Mesendoderm (in vitro differentiated cells): ENCODE measurements around the gene CHMP1B.

Experiments used
- DNase-seq: peaks from one replicate; pipeline ENCODE4 v3.0.0; 2013
- H2AK5ac ChIP-seq: 2 replicates; pipeline ENCODE4 v1.6.1; 2013; ENCODE audit warnings: low read length, inconsistent platforms
- H2BK120ac ChIP-seq: 2 replicates; pipeline ENCODE4 v1.6.1; 2013; ENCODE audit warnings: low read depth, mild to moderate bottlenecking, low read length, moderate library complexity, mixed read lengths
- H2BK15ac ChIP-seq: replicated peaks from 2 replicates; pipeline ENCODE4 v1.6.1; 2013; ENCODE audit warnings: low read depth, mild to moderate bottlenecking, moderate library complexity
- H2BK5ac ChIP-seq: 2 replicates; pipeline ENCODE4 v1.6.1; 2013; ENCODE audit warnings: low read length, inconsistent platforms
- H3K18ac ChIP-seq: 2 replicates; pipeline ENCODE4 v1.6.1; 2013; ENCODE audit warnings: mild to moderate bottlenecking, low read length, mixed read lengths
- H3K23ac ChIP-seq: one replicate; pipeline ENCODE4 v1.6.1; 2013; ENCODE audit warnings: low read length
- H3K27ac ChIP-seq: 2 replicates; pipeline ENCODE4 v1.5.1; 2013; ENCODE audit warnings: low read depth, mild to moderate bottlenecking, inconsistent platforms, low read length, moderate library complexity
- H3K27me3 ChIP-seq: 2 replicates; pipeline ENCODE4 v1.6.1; 2013; ENCODE audit warnings: low read length, control low read depth, mild to moderate bottlenecking, inconsistent platforms; ENCODE audit not compliant: insufficient read depth, poor library complexity
- H3K36me3 ChIP-seq: 2 replicates; pipeline ENCODE4 v1.6.1; 2013; ENCODE audit warnings: low read length, inconsistent platforms; ENCODE audit not compliant: control insufficient read depth, insufficient read depth
- H3K4ac ChIP-seq: one replicate; pipeline ENCODE4 v1.6.1; 2013; ENCODE audit warnings: low read depth, mild to moderate bottlenecking, low read length, moderate library complexity
- H3K4me1 ChIP-seq: 2 replicates; pipeline ENCODE4 v1.6.1; 2013; ENCODE audit warnings: low read depth, low read length, inconsistent platforms; ENCODE audit not compliant: control insufficient read depth
- H3K4me2 ChIP-seq: 2 replicates; pipeline ENCODE4 v1.6.1; 2013; ENCODE audit warnings: low read length
- H3K4me3 ChIP-seq: 2 replicates; pipeline ENCODE4 v1.5.1; 2013; ENCODE audit warnings: mild to moderate bottlenecking, low read length
- H3K56ac ChIP-seq: one replicate; pipeline ENCODE4 v1.6.1; 2013; ENCODE audit warnings: low read length
- H3K79me1 ChIP-seq: 2 replicates; pipeline ENCODE4 v1.6.1; 2013; ENCODE audit warnings: low read length, inconsistent platforms
- H3K79me2 ChIP-seq: 2 replicates; pipeline ENCODE4 v1.6.1; 2013; ENCODE audit warnings: mild to moderate bottlenecking, low read length; ENCODE audit not compliant: control insufficient read depth, insufficient read depth
- H3K9ac ChIP-seq: 2 replicates; pipeline ENCODE4 v1.6.1; 2013; ENCODE audit warnings: low read length, inconsistent platforms
- H4K5ac ChIP-seq: one replicate; pipeline ENCODE4 v1.6.1; 2013; ENCODE audit warnings: low read length
- H4K8ac ChIP-seq: one replicate; pipeline ENCODE4 v1.6.1; 2013; ENCODE audit warnings: low read depth, mild to moderate bottlenecking, control low read depth, low read length, moderate library complexity
- WGBS: extraction: QIAGEN DNeasy Blood & Tissue Kit; methylation state at CpG from one replicate; pipeline ENCODE4 v1.1.7; 2013; ENCODE audit warnings: low lambda C conversion rate, missing lambda C conversion rate; ENCODE audit not compliant: insufficient coverage; ENCODE audit errors: extremely low coverage; 5-methylcytosine and 5-hydroxymethylcytosine counted together

CHMP1B gene

GRCh38 chr18:11871501-11871900 is 20.3 kb downstream of the CHMP1B start:
- no peak for DNase-seq
- no peaks in the 10 kb centered on the region for H3K79me1 ChIP-seq
- H3K4ac ChIP-seq, result no peak overlapping the region
- H3K27ac ChIP-seq, result no peak overlapping the region
- H3K9ac ChIP-seq, result no peak overlapping the region
- no peak overlapping the region for H2BK15ac ChIP-seq
- no peak overlapping the region for H2AK5ac ChIP-seq
- H3K56ac ChIP-seq, result no peak overlapping the region
- peaks cover 3% of the 10 kb centered on the region for H3K36me3 ChIP-seq
- H3K4me3 ChIP-seq, result no peak overlapping the region
- no peak overlapping the region for H3K4me2 ChIP-seq
- H2BK5ac ChIP-seq, result no peak overlapping the region
- H4K5ac ChIP-seq, result no peak overlapping the region
- WGBS, result no CpG with 5 or more reads among the region's 5 CpGs
- no peak overlapping the region for H3K23ac ChIP-seq
- H3K4me1 ChIP-seq, result no peaks in the 10 kb centered on the region
- no peaks in the 10 kb centered on the region for H3K79me2 ChIP-seq
- H2BK120ac ChIP-seq, result no peak overlapping the region
- no peak overlapping the region for H3K18ac ChIP-seq
- no peaks in the 10 kb centered on the region for H3K27me3 ChIP-seq
- H4K8ac ChIP-seq, result no peak overlapping the region

- peak; percentile 56 for DNase-seq
- Histone ChIP-seq H3K79me1 (no peaks in the 10 kb centered on the region), H3K23ac (no peak overlapping the region), H2BK120ac (no peak overlapping the region), H3K56ac (no peak overlapping the region), H3K36me3 (peaks cover 5% of the 10 kb centered on the region), H2BK5ac (no peak overlapping the region), H3K4me2 (no peak overlapping the region), H3K79me2 (no peaks in the 10 kb centered on the region), H3K4me1 (no peaks in the 10 kb centered on the region), H4K8ac (no peak overlapping the region), H2BK15ac (no peak overlapping the region), H3K4ac (no peak overlapping the region), H4K5ac (no peak overlapping the region), H3K27ac (no peak overlapping the region), H3K9ac (no peak overlapping the region), H2AK5ac (no peak overlapping the region), H3K27me3 (no peaks in the 10 kb centered on the region), H3K18ac (no peak overlapping the region), H3K4me3 (no peak overlapping the region)
- no CpG with 5 or more reads among the region's 13 CpGs for WGBS
Measured at GRCh38 chr18:11872479-11873136, 21.4 kb downstream of the CHMP1B start.

GRCh38 chr18:11873670-11874340 is 22.6 kb downstream of the CHMP1B start:
- Histone ChIP-seq H3K27ac (no peak overlapping the region), H2BK15ac (no peak overlapping the region), H3K23ac (no peak overlapping the region), H2AK5ac (no peak overlapping the region), H3K79me1 (no peaks in the 10 kb centered on the region), H2BK120ac (no peak overlapping the region), H3K4ac (no peak overlapping the region), H2BK5ac (no peak overlapping the region), H3K4me2 (no peak overlapping the region), H4K8ac (no peak overlapping the region), H3K4me3 (no peak overlapping the region), H3K4me1 (no peaks in the 10 kb centered on the region), H3K56ac (no peak overlapping the region), H3K27me3 (no peaks in the 10 kb centered on the region), H3K79me2 (no peaks in the 10 kb centered on the region), H3K36me3 (peaks cover 2% of the 10 kb centered on the region), H3K18ac (no peak overlapping the region), H3K9ac (no peak overlapping the region), H4K5ac (no peak overlapping the region)
- WGBS, result no CpG with 5 or more reads among the region's 15 CpGs
- no peak for DNase-seq

DNA sequence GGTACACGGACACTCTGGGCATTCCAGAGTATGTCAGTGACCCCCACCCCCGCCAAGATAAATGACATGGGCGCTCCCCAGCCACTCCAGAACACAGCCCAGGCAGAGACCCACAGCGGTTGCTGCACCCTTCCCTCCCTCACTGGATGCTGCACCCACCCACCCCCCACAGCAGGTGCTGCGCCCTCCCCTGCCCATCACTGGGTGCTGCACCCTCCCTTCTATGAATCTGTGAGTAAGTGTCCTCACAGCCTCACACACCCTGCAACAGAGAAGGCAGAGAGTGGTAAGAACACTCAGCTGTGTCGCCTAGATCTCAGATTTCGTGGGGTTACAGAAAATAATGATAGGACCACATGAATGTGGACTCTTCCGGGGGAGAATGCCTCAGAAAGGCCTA is 23.5 kb downstream of the CHMP1B start:
- H3K18ac ChIP-seq, result no peak overlapping the region
- no peak overlapping the region for H4K8ac ChIP-seq
- H3K4me1 ChIP-seq, result no peaks in the 10 kb centered on the region
- no CpG with 5 or more reads among the region's 8 CpGs for WGBS
- H3K4me2 ChIP-seq, result no peak overlapping the region
- no peaks in the 10 kb centered on the region for H3K79me2 ChIP-seq
- no peak overlapping the region for H3K4ac ChIP-seq
- H3K9ac ChIP-seq, result no peak overlapping the region
- DNase-seq, result no peak
- H3K56ac ChIP-seq, result no peak overlapping the region
- no peak overlapping the region for H2BK15ac ChIP-seq
- no peaks in the 10 kb centered on the region for H3K79me1 ChIP-seq
- H2BK5ac ChIP-seq, result no peak overlapping the region
- no peak overlapping the region for H3K23ac ChIP-seq
- H3K27ac ChIP-seq, result no peak overlapping the region
- no peak overlapping the region for H3K4me3 ChIP-seq
- no peak overlapping the region for H2BK120ac ChIP-seq
- no peak overlapping the region for H4K5ac ChIP-seq
- H2AK5ac ChIP-seq, result no peak overlapping the region
- H3K27me3 ChIP-seq, result no peaks in the 10 kb centered on the region
- peaks cover 1% of the 10 kb centered on the region for H3K36me3 ChIP-seq

DNA sequence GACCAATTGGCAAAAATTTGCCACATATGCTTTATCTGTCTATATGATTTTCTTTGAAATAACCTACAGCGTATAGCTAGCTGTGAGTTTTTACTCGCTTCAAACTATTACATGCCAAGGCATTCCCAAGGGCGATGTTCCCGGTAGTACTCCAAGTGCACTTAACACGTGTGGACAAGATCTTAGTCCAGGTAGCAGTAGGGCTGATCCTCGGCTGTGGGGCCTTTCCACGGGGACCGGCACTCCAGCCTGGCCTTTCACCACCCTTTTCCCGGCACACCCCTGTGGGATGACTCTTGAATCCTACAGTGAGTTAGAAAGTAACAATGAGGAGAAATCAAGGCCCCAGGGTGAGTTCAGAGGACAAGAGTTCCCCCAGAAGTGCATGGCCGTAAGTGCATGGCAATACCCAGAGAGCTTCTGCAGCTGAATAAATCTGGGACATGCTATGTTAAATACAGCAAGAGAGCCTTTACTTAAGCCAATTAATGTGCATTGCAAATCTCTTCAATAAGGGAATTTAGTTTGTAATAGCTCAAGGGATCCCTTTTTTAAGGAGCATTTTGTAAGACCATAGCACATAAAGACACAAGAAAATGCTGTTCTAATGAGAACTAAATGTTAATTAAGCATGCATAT is 26.4 kb downstream of the CHMP1B start:
- Histone ChIP-seq H4K8ac (no peak overlapping the region), H2AK5ac (no peak overlapping the region), H3K18ac (no peak overlapping the region), H3K27me3 (no peaks in the 10 kb centered on the region), H3K9ac (no peak overlapping the region), H3K4me2 (no peak overlapping the region), H3K27ac (no peak overlapping the region), H3K4ac (no peak overlapping the region), H3K36me3 (peaks cover 1% of the 10 kb centered on the region), H2BK120ac (no peak overlapping the region), H3K23ac (no peak overlapping the region), H2BK15ac (no peak overlapping the region), H3K56ac (no peak overlapping the region), H3K4me1 (no peaks in the 10 kb centered on the region), H3K4me3 (no peak overlapping the region), H3K79me2 (no peaks in the 10 kb centered on the region), H4K5ac (no peak overlapping the region), H3K79me1 (no peaks in the 10 kb centered on the region), H2BK5ac (no peak overlapping the region)
- DNase-seq, result no peak
- WGBS, result no CpG with 5 or more reads among the region's 10 CpGs
